CD4-positive, alpha-beta T cell (primary cell): Measurements from ENCODE around the gene PRG2. TPM values are rescaled to one million over a fixed set of nuclear protein-coding genes. Genes with fewer than 3 reads are reported as not detected.

Experiments
- ATAC-seq: fragments of 200-7000 bp; cut with Tn5 transposase; one replicate; pipeline ENCODE4 v1.10.0; 2022; ENCODE audit warnings: mild to moderate bottlenecking; ENCODE audit not compliant: poor library complexity
- CTCF ChIA-PET: fragments of 350-600 bp; sonication (Branson Sonifier 250); formaldehyde crosslinking; loops from one replicate; lab custom pipeline; 2021; ENCODE audit warnings: antibody characterized with exemption, inconsistent platforms; lab: Charles Lee
- POLR2A ChIA-PET: fragments of 350-600 bp; sonication (Branson Sonifier 250); formaldehyde crosslinking; loops from one replicate; lab custom pipeline; 2021; ENCODE audit warnings: antibody characterized with exemption, inconsistent platforms; lab: Charles Lee
- DNase-seq, 14 experiments: peaks; one replicate each; pipeline ENCODE4 v3.0.0-alpha.2; 2013 to 2020; ENCODE audit warnings: mixed read lengths in 2 of 14
- H3K27ac ChIP-seq, 2 donors: one replicate each; pipeline versions ENCODE4 v1.5.1 to v1.7.0; 2013; ENCODE audit warnings: low read length in 2 of 2, low read depth in 1 of 2, mild to moderate bottlenecking in 1 of 2
- H3K27me3 ChIP-seq, 2 experiments: 1 replicate in 1 of 2; 2 replicates in 1 of 2; pipeline versions ENCODE4 v1.6.1 to v1.7.0; 2013; ENCODE audit warnings: low read length in 2 of 2, control low read depth in 1 of 2, mild to moderate bottlenecking in 1 of 2, moderate library complexity in 1 of 2; ENCODE audit not compliant: insufficient read depth in 2 of 2, control insufficient read depth in 1 of 2
- H3K36me3 ChIP-seq: one replicate; pipeline ENCODE4 v1.6.1; 2013; ENCODE audit warnings: low read length, control low read depth; ENCODE audit not compliant: insufficient read depth
- H3K4me1 ChIP-seq: one replicate; pipeline ENCODE4 v1.6.1; 2013; ENCODE audit warnings: low read length, control low read depth; ENCODE audit not compliant: insufficient read depth
- H3K4me3 ChIP-seq: one replicate; pipeline ENCODE4 v1.5.1; 2013; ENCODE audit warnings: mild to moderate bottlenecking, low read length, moderate library complexity
- H3K9me3 ChIP-seq, 2 experiments: 1 replicate in 1 of 2; 2 replicates in 1 of 2; pipeline versions ENCODE4 v1.6.1 to v1.7.0; 2013; ENCODE audit warnings: low read length in 2 of 2, mild to moderate bottlenecking in 2 of 2, control low read depth in 1 of 2, moderate library complexity in 1 of 2; ENCODE audit not compliant: control insufficient read depth in 1 of 2, insufficient read depth in 1 of 2
- H3K27ac Mint-ChIP-seq: one replicate; pipeline ENCODE4 v1.8.0; 2020; ENCODE audit warnings: mixed read lengths
- H3K27me3 Mint-ChIP-seq: one replicate; pipeline ENCODE4 v1.8.0; 2021; ENCODE audit warnings: mixed read lengths
- H3K36me3 Mint-ChIP-seq: one replicate; pipeline ENCODE4 v1.8.0; 2021; ENCODE audit warnings: low read depth, mixed read lengths
- H3K4me1 Mint-ChIP-seq: one replicate; pipeline ENCODE4 v1.8.0; 2021; ENCODE audit warnings: low read depth, mixed read lengths
- H3K4me3 Mint-ChIP-seq: one replicate; pipeline ENCODE4 v1.8.0; 2020; ENCODE audit warnings: mild to moderate bottlenecking, mixed read lengths
- H3K9me3 Mint-ChIP-seq: one replicate; pipeline ENCODE4 v1.8.0; 2020; ENCODE audit warnings: mixed read lengths
- intact Hi-C, 2 experiments: fragments of 100-400 bp; cut with DNase I in 1 of 2; cut with micrococcal nuclease in 1 of 2; formaldehyde crosslinking; loops; one replicate each; pipeline versions ENCODE4 v1.15.1 to v1.9.0; 2023 to 2025; cut with DNase I, micrococcal nuclease
- total RNA-seq, 174 experiments: library from RNA in 2 of 174; stranded (reverse) in 2 of 174; gene quantifications; one replicate each; pipeline ENCODE4 v1.2.3 and lab custom pipeline; 2021 to 2026
- TF ChIP-seq, protein P1 (sequence below): fragments of 200-600 bp; IDR thresholded peaks from one replicate; pipeline ENCODE4 v1.8.0; 2022; ENCODE audit warnings: antibody characterized with exemption, mild to moderate bottlenecking

Gene PRG2
- total RNA-seq, 2 experiments from 2014 or later = 0.53 to 1.1 TPM

DNA sequence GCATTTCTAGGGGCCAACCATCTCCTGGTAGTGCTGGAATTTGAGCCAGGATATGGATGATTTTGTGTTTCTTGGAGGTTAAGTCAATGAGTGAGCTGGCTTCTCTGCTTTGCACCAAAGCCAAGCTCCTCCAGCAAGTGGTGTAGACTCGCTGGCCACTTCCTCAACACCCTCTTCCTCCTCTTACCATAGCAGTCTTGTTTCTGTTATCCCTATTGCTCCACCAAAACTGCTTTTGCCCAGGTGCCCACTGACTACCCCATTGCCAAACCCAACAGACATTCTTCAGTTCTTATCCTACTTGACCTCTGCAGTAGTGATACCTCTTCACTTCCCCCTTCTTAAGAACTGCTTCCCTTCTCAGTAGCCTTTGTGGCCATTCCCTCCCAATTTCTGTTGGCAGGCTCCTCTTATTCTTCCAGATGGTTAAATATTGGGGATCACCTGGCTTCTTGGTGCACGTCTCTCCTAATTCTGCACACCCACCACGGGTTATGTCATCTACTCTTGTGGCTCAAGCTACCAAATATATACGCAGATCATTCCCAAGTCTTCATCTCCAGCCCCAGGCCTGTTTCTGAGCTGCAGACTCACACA, 7.0 kb upstream of the PRG2 start:
- DNase-seq = no peak
- no peaks in the 10 kb centered on the region for H3K27me3 Mint-ChIP-seq
- H3K36me3 Mint-ChIP-seq = no peaks in the 10 kb centered on the region
- no peaks in the 10 kb centered on the region for H3K9me3 Mint-ChIP-seq
- ChIA-PET CTCF (no interaction called here), POLR2A (no interaction called here)
- H3K36me3 ChIP-seq = no peaks in the 10 kb centered on the region
- TF ChIP-seq, protein P1, sequence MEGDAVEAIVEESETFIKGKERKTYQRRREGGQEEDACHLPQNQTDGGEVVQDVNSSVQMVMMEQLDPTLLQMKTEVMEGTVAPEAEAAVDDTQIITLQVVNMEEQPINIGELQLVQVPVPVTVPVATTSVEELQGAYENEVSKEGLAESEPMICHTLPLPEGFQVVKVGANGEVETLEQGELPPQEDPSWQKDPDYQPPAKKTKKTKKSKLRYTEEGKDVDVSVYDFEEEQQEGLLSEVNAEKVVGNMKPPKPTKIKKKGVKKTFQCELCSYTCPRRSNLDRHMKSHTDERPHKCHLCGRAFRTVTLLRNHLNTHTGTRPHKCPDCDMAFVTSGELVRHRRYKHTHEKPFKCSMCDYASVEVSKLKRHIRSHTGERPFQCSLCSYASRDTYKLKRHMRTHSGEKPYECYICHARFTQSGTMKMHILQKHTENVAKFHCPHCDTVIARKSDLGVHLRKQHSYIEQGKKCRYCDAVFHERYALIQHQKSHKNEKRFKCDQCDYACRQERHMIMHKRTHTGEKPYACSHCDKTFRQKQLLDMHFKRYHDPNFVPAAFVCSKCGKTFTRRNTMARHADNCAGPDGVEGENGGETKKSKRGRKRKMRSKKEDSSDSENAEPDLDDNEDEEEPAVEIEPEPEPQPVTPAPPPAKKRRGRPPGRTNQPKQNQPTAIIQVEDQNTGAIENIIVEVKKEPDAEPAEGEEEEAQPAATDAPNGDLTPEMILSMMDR = no peak
- ATAC-seq = no peak
- H3K27me3 ChIP-seq = no peaks in the 10 kb centered on the region
- H3K4me1 Mint-ChIP-seq = no peaks in the 10 kb centered on the region
- intact Hi-C loops = no loop called here
- no peak overlapping the region for H3K27ac Mint-ChIP-seq
- H3K9me3 ChIP-seq = no peaks in the 10 kb centered on the region
- H3K27ac ChIP-seq = no peak overlapping the region
- H3K4me3 Mint-ChIP-seq = no peak overlapping the region
- no peaks in the 10 kb centered on the region for H3K4me1 ChIP-seq
- H3K4me3 ChIP-seq = no peak overlapping the region

DNA sequence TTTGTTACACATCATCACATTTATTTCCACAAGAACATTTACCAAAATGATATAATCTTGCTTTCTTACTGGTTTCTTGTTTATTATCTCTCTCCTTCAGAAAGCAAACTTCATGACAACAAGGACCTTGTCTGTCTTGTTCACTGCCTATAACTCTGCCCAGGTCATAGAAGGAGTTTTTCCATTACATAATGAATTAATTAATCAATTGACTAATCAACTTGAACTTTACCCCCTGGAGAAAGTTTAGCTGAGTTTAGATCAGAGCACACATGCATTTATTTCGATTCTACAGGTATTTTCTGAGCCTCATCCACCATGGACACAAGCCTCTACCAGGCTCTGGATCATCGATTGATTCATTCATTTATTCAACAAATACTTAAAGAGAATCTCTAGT, 6.3 kb upstream of the PRG2 start:
- intact Hi-C loops = no loop called here
- Histone ChIP-seq H3K4me1 (no peaks in the 10 kb centered on the region), H3K36me3 (no peaks in the 10 kb centered on the region), H3K27ac (no peak overlapping the region), H3K27me3 (no peaks in the 10 kb centered on the region), H3K9me3 (no peaks in the 10 kb centered on the region), H3K4me3 (no peak overlapping the region)
- ChIA-PET POLR2A (no interaction called here), CTCF (no interaction called here)
- H3K27me3 Mint-ChIP-seq = no peaks in the 10 kb centered on the region
- no peak overlapping the region for H3K4me3 Mint-ChIP-seq
- no peak for DNase-seq
- no peak for ATAC-seq
- no peaks in the 10 kb centered on the region for H3K9me3 Mint-ChIP-seq
- no peaks in the 10 kb centered on the region for H3K4me1 Mint-ChIP-seq
- H3K36me3 Mint-ChIP-seq = no peaks in the 10 kb centered on the region
- TF ChIP-seq, protein P1 = no peak
- no peak overlapping the region for H3K27ac Mint-ChIP-seq

DNA sequence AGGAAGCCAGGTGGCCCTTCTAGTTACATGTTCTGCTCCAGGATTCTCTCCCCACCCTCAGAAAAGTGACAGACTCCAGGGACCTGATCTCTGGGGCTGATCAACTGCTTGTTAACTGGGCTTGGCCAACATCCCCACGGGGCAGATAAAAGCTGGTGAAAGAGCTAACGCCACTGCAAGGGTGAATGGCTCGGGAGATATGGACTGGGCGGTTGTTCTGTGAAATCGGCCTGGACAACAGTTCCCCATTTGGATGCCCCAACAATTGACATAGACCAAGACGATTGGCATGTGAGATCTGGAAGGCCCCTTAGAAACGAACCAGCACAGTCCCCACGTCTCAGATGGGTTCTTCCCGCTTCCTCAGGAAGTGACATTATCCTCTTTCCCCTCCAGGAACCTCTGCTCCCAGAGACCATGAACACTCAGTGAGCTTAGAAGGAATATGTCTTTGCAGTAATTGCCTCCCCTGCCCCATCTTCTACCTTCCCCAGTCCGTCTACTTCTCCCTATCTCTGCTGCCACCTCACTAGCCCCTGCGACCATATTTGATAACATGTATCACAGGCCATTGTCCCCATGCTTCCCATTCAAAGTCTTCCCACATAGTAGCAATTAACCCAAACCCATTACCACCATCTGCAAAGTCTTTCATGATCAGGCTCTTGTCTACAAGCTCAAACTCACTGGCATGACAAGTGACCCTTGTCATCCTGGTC, 5.6 kb upstream of the PRG2 start:
- Mint-ChIP-seq H3K27me3 (no peaks in the 10 kb centered on the region), H3K4me3 (no peak overlapping the region), H3K4me1 (no peaks in the 10 kb centered on the region), H3K27ac (no peak overlapping the region), H3K36me3 (no peaks in the 10 kb centered on the region), H3K9me3 (no peaks in the 10 kb centered on the region)
- H3K27ac ChIP-seq = no peak overlapping the region
- CTCF ChIA-PET = no interaction called here
- H3K27me3 ChIP-seq = no peaks in the 10 kb centered on the region
- H3K4me1 ChIP-seq = no peaks in the 10 kb centered on the region
- no peaks in the 10 kb centered on the region for H3K9me3 ChIP-seq
- TF ChIP-seq, protein P1 = no peak
- POLR2A ChIA-PET = no interaction called here
- intact Hi-C loops = no loop called here
- no peak for ATAC-seq
- DNase-seq = no peak
- no peak overlapping the region for H3K4me3 ChIP-seq
- H3K36me3 ChIP-seq = no peaks in the 10 kb centered on the region
